Parathyroid adenoma (tissue), 2 donors: ENCODE results near the gene LECT2.

ENCODE experiments used
- H2AFZ ChIP-seq: fragments of 300-600 bp; sonication (generic); one replicate; pipeline ENCODE4 v1.7.0; 2017; ENCODE audit warnings: antibody characterized with exemption, mild to moderate bottlenecking
- H3K27ac ChIP-seq: fragments of 300-600 bp; sonication (generic); one replicate; pipeline ENCODE4 v1.7.0; 2017
- H3K27me3 ChIP-seq: fragments of 300-600 bp; sonication (generic); one replicate; pipeline ENCODE4 v1.7.0; 2017; ENCODE audit warnings: low read length; ENCODE audit not compliant: control insufficient read depth, insufficient read depth
- H3K36me3 ChIP-seq: fragments of 300-600 bp; sonication (generic); one replicate; pipeline ENCODE4 v1.7.0; 2017; ENCODE audit warnings: low read length; ENCODE audit not compliant: control insufficient read depth, insufficient read depth
- H3K4me1 ChIP-seq: fragments of 300-600 bp; sonication (generic); one replicate; pipeline ENCODE4 v1.7.0; 2017; ENCODE audit warnings: control low read depth
- H3K4me2 ChIP-seq: fragments of 300-600 bp; sonication (generic); one replicate; pipeline ENCODE4 v1.7.0; 2017; ENCODE audit warnings: low read length
- H3K4me3 ChIP-seq: fragments of 300-600 bp; sonication (generic); one replicate; pipeline ENCODE4 v1.7.0; 2017; ENCODE audit warnings: low read depth, low read length
- H3K79me2 ChIP-seq: fragments of 300-600 bp; sonication (generic); one replicate; pipeline ENCODE4 v1.7.0; 2017; ENCODE audit warnings: control low read depth
- H3K9ac ChIP-seq: fragments of 300-600 bp; sonication (generic); one replicate; pipeline ENCODE4 v1.7.0; 2017; ENCODE audit warnings: mild to moderate bottlenecking
- H3K9me3 ChIP-seq: fragments of 300-600 bp; sonication (generic); one replicate; pipeline ENCODE4 v1.7.0; 2017; ENCODE audit warnings: low read length; ENCODE audit not compliant: control insufficient read depth
- CTCF ChIP-seq: fragments of 300-600 bp; sonication (generic); IDR thresholded peaks from one replicate; pipeline ENCODE4 v1.7.0; 2017; ENCODE audit warnings: antibody characterized with exemption, mild to moderate bottlenecking
- donor health status: primary hyperparathyroidism.

The LECT2 gene

GRCh38 chr5:135900276-135900675 is 54.5 kb downstream of the LECT2 start:
- Histone ChIP-seq H3K4me1 (no peaks in the 10 kb centered on the region), H3K27ac (no peak overlapping the region), H3K4me3 (no peak overlapping the region), H3K79me2 (no peaks in the 10 kb centered on the region), H3K36me3 (no peaks in the 10 kb centered on the region), H3K27me3 (no peaks in the 10 kb centered on the region), H3K4me2 (no peak overlapping the region), H3K9ac (no peak overlapping the region), H2AFZ (no peak overlapping the region), H3K9me3 (no peaks in the 10 kb centered on the region)
- TF ChIP-seq CTCF = no peak

- Histone ChIP-seq H3K4me3 (no peak overlapping the region), H3K4me1 (no peaks in the 10 kb centered on the region), H2AFZ (no peak overlapping the region), H3K27ac (no peak overlapping the region), H3K27me3 (no peaks in the 10 kb centered on the region), H3K9me3 (no peaks in the 10 kb centered on the region), H3K4me2 (no peak overlapping the region), H3K36me3 (no peaks in the 10 kb centered on the region), H3K9ac (no peak overlapping the region), H3K79me2 (no peaks in the 10 kb centered on the region)
- TF ChIP-seq CTCF = no peak
Measured at GRCh38 chr5:135898651-135899050, 56.1 kb downstream of the LECT2 start.
